Left forelimb (tissue), 1 donor: ENCODE measurements around the gene ANGEL1.
A peak's percentile ranks its signal among the peaks of the same experiment; 100 is the strongest.

Experiments used
- DNase-seq: peaks from one replicate; pipeline ENCODE4 v3.0.0-alpha.2; 2018; ENCODE audit warnings: low spot score

The ANGEL1 gene

GRCh38 chr14:76814726-76815645 is 2.3 kb upstream of the ANGEL1 start:
- DNase-seq = no peak

DNA sequence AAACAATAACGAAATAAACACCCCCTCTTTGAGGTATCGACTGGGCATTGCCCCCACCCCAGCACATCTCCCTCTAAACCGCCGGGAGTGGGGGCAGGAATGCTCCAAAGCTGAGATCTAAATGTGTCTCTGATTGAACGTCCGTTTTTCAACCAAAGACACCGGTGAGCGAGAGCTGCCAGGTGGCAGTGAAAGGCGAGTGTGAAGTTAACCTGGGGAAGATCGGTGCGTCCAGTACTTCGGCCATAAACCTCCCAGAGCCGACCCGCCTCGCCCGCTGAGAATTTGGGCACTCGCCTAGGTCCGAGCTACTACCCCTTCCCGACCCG is 625 bp downstream of the ANGEL1 start:
- no peak for DNase-seq

GRCh38 chr14:76811561-76811960 is 1.1 kb downstream of the ANGEL1 start:
- no peak for DNase-seq

DNA sequence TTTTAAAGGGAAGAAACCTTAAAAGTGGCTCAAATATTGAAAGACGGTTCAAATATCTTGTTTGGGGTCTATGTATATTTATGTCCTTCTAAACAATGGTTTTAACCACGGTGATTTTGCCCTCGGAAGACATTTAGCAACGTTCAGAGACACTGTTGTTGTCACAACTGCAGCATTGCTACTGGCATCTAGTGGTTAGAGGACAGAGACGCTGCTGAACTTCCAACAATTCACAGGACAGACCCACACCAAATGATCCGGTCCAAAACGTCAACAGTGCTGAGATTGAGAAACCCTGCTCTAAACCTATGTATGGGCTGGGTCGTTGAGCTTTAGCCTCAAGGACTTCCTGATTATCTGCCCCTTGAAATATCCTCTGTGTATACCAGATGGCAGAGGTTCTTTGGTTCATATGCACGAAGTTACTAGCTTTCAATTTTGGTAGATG is 1.7 kb downstream of the ANGEL1 start:
- no peak for DNase-seq

DNA sequence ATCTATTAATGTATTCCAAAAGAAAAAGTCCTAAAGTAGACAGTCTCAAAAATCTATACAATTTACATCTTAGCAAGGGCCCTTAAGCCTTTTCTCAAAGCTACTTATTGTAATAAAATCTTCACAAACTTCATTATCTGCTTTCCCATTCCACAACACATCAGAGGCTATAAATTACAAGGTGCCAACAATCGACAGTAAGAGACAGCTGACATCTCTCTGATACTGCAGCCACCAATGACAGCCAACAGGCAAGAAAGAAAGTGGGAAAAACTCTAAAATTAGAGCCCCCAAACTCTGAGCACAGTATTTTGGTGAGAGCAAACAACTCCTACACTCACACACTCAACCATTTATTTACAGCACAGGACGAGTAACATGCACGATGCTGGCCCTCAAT is 2.2 kb downstream of the ANGEL1 start:
- DNase-seq = no peak

- DNase-seq = no peak
These were observed 3.7 kb downstream of the ANGEL1 start for GRCh38 chr14:76808990-76809389.

DNA sequence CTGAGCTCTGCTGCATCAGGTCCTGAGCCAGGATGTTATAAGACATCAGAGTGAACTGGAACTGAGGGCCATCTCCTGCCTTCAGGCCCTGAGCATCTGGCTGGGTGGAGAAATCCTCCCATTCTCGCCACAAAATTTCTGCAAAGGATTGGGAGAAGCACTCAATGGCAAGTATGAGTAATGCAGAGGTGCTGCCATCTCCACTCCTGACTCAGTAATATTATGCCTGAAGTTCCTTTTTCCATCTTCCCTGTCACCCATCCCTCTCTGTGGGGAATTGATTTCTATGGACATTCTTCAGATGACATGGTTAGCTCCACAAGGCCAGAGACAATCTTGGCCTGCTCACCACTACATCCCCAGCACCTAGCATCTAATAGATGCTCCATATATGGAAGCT is 4.7 kb downstream of the ANGEL1 start:
- no peak for DNase-seq

- DNase-seq = no peak
These were observed 6.2 kb downstream of the ANGEL1 start for GRCh38 chr14:76806446-76806845.

- DNase-seq = no peak
These were observed 18.7 kb downstream of the ANGEL1 start for GRCh38 chr14:76793956-76794355.

DNA sequence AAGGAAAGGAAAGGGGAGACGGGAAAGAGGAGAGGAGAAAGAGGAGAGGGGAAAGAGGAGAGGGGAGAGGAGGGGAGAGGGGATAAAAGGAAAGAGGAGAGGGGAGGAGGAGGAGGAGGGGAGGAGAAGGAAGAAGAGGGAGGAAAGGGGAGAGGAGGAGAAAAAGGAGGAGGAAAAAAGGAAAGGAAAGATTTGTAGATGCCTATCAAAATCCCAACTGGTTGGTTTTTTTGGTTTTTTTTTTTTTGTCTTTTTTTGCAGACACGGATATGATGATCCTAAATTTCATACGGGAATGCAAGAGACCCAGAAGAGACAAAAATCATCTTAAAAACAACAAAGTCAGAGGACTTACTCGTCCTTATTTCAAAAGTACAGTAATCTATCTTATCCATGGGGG is 19.4 kb downstream of the ANGEL1 start:
- no peak for DNase-seq

- DNase-seq = no peak
These were observed 20.3 kb downstream of the ANGEL1 start for GRCh38 chr14:76792422-76792821.

GRCh38 chr14:76786601-76787000 is 26.1 kb downstream of the ANGEL1 start:
- DNase-seq = no peak

DNA sequence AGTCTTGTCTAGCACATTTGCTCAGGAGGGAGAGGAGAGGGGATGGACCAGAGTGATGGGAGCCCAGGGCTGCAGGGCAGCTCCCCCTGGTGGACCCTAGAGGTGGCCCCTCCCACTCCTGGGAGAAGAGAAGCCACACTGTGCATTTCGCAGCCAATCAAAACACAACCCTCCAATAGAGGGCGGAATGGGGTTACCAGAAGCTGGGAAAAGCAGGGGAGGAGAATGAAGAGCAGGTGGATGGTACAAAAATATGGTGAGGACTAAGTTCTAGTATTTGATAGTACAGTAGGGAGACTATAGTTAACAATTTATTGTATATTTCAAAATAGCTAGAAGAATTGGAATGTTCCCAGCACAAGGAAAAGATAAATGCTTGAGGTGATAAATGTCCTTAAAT is 27.8 kb downstream of the ANGEL1 start:
- DNase-seq = peak; percentile 77

- DNase-seq = peak; percentile 40
These were observed 28.3 kb downstream of the ANGEL1 start for GRCh38 chr14:76784266-76784874.

GRCh38 chr14:76782885-76783566 is 29.7 kb downstream of the ANGEL1 start:
- no peak for DNase-seq

DNA sequence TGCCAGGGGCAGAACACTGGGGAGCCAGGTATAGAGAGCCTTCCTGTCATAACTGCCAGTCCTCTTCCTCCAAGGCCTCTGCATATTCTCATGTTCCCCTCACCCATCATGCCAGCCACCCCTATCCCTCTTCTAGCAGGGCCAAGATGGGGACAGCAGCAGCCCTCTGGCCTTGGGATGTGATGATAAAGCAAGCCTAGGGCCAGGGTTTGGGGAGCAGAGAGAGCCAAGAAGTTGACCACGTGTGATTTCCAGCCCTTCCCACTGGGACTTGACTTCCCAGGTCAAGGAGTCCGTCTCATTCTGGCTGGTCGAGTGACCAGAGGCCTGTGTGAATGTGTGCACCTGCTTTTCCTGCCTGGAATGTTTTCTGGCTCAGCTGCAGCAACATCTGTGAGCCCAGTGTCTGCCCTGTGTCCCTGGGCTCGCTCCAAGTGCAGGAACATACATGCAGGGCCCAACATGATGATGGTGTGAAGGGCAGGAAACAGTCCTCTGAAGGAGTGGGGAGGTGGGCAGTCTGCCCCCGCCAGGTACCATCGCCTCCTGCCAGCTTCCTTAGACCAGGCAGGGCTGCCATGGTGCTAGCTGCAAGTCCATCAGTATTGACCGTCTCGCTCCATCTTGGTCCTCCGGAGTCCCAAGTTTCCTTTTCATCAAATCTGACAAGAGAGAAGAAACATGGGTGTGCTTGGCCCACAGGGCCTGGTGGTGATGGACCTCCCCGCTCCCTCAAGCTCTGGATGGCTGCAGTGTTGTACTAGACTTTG is 30.4 kb downstream of the ANGEL1 start:
- no peak for DNase-seq

DNA sequence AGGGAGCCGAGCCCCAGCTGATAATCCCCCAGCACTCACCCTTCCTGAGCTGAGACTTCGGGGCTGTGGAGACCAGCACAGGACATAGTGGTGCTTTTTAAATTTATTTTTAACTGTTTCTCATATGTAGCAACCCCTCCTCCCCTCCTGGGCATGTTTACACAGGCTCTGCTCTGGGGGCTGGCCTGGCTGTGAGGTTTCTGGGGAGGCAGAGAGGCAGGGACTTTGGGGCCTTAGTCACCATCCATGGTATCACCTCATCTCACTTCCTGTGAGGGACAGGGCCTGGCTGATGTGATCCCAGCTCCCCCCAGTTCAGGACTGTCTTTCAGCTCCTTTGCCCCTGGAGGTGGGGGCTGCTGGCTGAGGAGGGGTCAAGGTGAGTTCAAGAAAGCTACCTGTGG is 31.0 kb downstream of the ANGEL1 start:
- DNase-seq = no peak

DNA sequence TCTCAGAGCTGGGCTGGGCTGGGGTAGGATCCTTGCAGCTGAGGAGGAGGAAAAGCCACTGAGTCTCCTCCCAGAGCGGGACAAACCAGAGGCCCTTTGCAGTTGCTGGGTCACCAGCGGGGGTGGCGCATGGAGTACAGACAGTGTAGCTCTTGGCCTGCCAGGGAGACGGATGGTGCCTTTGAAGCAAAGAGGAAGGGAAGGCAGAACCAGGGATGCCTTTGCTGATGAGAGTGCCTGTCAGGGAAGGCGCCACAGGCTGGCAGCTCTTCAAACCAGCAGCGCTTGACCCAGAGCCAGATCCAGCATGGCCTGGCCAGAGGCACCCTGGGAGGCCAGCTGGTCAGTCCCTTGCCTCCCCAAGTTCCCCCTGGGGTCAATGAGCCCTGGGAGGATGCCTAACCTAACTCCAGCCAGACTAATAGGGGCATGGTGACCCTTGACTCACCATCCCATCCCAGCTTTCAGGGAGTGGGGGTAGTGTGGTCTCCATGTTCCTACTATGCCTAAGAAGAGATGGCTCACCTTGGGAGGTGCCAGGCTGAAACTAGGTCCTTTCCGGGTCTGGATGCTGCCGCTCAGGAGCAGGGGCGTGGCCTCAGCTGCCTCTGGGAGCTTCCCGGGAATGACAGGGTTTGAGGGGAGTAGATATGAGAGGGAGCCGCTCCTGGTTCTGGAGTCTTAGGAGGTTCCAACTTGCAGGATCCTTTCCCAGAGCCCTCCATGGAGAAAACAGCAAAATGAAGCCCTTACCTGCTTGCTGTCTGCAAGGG is 31.6 kb downstream of the ANGEL1 start:
- DNase-seq = no peak

GRCh38 chr14:76780360-76780759 is 32.3 kb downstream of the ANGEL1 start:
- no peak for DNase-seq

- no peak for DNase-seq
These were observed 32.7 kb downstream of the ANGEL1 start for GRCh38 chr14:76780058-76780345.

GRCh38 chr14:76779221-76780057 is 33.2 kb downstream of the ANGEL1 start:
- peak; percentile 36 for DNase-seq
